IPS DF 4.7 (cell line): ENCODE results near the gene RNF111.
"Not testable (repeated sequence)": the region's sequence is repeated elsewhere in the genome, so short reads cannot be mapped to it uniquely, and the experiment has no call there.

ENCODE experiments used
- DNase-seq: peaks from one replicate; pipeline ENCODE4 v3.0.0-alpha.2; 2013; ENCODE audit warnings: low spot score; ENCODE audit errors: extremely low read depth

RNF111 gene

GRCh38 chr15:59053482-59053881 lies 66.0 kb downstream of the RNF111 start:
- DNase-seq = no peak

DNA sequence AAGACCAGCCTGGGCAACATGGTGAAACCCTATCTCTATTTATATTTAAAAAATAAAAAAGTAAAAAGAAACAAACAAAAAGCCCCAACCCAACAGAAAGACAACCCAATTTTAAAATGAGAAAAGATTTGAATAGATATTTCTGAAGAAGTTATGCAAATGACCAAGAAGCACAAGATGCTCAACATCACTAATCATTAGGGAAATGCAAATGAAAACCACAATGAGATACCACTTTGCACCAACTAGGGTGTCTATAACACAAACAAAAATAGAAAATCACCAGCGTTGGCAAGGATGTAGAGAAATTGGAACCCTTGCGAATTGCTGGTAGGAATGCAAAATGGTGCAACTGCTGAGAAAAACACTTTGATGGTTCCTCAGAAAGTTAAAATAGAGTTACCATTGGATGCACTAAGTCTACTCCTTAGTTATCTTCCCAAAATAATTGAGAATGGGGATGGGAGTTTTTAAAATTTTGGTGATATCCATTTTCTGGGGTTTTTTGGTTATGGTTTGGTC lies 71.7 kb downstream of the RNF111 start:
- DNase-seq = no peak

- no peak for DNase-seq
Observed at GRCh38 chr15:59060348-59060747, 72.9 kb downstream of the RNF111 start.

DNA sequence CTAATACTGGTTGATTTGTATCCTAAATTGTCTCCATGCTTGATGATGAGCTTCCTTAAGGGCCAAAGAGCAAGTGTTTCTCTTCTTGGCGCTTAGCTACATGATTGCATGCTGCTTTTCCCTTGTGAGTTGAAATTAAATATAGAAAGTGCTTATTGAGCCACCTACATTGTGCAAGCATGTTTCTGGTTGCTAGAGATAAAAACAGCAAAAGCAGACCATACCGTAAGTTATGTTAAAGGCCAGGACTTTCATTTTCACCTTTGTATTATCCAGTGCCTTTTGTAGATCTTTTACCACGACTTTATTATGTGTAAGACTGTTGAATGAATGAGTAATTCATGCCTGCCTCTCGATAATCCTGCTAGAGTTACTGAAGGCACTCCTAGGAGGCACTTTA lies 75.6 kb downstream of the RNF111 start:
- DNase-seq = no peak

DNA sequence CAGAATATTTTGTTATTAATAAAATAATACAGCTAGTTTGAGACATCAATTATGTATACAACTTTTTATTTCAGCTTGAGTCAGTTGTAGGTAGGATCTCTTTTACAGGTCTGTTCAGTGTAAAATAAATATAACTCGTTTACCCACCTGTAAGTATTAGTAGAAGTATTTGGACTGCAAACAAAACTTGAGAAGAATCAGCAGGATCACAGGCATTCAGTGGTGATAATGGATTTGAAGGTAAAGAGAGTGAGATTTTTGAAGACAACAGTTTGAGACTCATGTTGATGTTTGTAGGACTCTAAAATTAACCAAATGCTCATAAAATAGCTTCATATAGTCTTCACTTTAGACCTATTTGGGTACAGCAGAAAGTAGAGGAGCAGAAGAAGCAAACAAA lies 82.0 kb downstream of the RNF111 start:
- no peak for DNase-seq

DNA sequence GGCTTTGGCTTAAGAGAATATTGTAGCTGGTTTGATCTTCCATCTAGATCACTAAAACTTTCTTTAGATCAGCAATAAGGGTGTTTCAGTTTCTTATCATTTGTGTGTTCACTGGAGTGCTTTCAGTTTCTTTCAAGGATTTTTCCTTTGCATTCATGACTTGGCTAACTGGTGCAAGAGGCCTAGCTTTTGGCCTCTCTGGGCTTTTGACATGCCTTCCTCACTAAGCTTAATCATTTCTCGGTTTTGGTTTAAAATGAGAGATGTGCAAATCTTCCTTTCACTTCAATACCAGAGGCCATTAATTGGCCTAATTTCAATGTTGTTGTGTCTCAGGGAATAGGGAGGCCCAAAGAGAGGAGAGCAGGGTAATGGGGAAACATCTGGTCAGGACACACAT lies 87.1 kb downstream of the RNF111 start:
- DNase-seq = no peak

- no peak for DNase-seq
Observed at GRCh38 chr15:59087731-59088130, 100.3 kb downstream of the RNF111 start.

GRCh38 chr15:59094077-59094476 lies 106.6 kb downstream of the RNF111 start:
- no peak for DNase-seq

- no peak for DNase-seq
Observed at GRCh38 chr15:59096429-59096828, 109.0 kb downstream of the RNF111 start.

DNA sequence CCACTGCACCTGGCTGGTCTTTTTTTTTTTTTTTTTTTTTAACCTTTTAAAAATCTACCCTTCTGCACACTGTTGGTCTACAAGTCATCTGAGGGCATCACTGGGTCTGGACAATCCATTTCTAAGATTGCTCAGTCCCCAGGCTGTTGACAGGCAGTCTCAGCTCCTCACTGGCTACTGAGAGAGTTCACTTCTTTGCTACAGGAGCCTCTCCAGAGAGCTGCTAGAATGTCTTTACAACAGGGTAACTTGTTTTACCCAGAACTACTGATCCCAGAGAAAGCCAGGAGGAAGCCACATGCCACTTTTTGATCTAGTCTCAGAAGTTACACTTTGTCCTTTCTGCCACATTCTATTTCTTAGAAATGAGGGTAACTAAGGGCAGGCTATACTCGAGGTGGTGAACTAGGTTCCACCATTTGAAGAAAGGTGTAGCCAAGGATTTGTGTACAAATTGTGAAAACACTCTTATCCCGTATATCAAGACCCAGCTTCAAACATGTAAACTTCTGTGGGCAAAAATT lies 111.8 kb downstream of the RNF111 start:
- DNase-seq = no peak

GRCh38 chr15:59104602-59104911 lies 117.1 kb downstream of the RNF111 start:
- DNase-seq = no peak

DNA sequence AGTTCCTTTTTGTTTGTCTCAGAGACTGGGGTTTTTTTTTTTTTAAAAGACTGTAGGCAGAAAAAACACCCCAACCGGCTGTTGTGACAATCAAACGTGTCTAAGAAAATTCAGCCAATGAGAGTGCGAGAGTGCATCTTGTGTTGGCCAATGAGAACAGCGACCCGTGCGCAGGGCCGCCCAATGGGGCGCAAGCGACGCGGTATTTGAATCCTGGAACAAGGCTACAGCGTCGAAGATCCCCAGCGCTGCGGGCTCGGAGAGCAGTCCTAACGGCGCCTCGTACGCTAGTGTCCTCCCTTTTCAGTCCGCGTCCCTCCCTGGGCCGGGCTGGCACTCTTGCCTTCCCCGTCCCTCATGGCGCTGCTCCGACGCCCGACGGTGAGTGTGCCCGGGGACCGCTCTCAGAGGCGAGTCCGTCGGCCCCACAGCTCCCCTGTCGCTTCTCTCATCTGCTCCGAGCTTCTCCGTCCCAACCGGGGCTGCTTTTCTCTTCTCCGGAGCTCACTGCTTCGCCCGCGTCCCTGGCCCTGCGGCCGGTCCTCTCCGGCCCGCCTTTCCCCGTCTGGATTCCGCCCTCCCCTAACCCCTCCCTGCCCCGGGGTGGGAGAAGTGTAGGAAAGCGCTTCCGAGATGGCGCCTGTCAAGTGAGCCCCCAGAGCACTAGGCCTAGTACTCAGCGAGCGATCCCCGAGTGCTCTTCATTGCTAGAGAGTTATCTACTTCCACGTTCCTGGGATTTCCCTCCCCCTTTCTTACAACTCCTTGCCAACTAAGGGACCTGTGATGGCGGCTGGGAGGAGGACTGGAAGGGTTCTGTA lies 117.7 kb downstream of the RNF111 start, which contains the start of gene CCNB2:
Gene CCNB2 (plus strand): TSS at position 235 of the 821 bp plus-strand sequence. CDS start 123 bp downstream, at position 358.
- DNase-seq = peak; percentile 90

DNA sequence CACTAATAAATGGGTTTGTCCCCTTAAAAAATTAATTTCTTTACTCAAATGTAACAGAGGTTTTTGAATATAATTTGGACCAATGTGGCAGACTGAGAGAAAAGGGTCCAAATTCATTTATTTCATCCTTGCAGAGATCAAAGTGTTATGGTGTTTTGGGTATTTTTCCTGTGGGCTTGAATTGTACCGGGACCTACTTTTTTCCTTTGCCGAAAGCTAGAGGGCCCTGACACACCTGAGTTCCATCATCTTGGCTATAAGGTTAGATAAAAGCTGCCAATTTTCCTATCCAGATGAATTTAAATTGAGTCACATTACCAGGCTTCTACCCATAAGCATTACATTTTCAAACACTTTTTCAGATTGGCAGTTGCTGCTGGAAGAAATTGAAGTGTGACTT lies 118.4 kb downstream of the RNF111 start:
- DNase-seq = no peak

DNA sequence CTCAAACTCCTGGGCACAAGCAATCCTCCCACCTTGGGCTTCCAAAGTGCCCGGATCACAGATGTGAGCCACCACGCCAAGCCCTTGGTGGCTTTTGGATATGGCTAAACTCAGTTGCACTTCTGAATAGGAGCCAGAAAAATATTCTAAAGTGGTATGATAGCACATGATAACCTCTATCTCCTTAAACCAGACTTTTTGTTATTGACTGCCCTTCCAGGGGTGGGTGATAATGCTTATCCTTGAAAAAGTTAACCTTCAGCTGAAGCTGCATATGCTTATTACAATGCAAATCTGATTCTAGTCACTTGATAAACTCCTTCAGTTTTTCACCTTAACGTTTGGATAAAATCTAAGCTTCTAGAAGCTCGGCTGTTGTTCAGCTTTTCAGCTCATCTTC lies 123.8 kb downstream of the RNF111 start:
- DNase-seq = no peak

GRCh38 chr15:59115047-59115446 lies 127.6 kb downstream of the RNF111 start:
- DNase-seq = no peak

GRCh38 chr15:59116141-59116540 lies 128.7 kb downstream of the RNF111 start:
- DNase-seq = no peak

DNA sequence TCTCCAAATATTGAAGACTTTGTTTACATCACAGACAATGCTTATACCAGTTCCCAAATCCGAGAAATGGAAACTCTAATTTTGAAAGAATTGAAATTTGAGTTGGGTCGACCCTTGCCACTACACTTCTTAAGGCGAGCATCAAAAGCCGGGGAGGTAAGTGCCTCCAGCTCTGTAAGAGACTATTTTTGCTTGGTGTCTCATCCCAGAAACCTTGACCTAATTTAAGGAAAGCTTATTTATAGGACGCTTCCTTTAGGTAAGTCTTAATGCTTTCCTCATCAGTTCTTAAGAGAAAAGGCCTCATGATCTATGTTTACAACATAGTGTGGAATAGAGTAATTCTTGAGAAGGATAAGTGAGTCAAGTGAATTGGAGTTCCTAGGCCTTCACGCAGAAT lies 129.3 kb downstream of the RNF111 start:
- no peak for DNase-seq

GRCh38 chr15:59119625-59120024 lies 132.2 kb downstream of the RNF111 start:
- DNase-seq = no peak

GRCh38 chr15:59120937-59121336 lies 133.5 kb downstream of the RNF111 start:
- no peak for DNase-seq

DNA sequence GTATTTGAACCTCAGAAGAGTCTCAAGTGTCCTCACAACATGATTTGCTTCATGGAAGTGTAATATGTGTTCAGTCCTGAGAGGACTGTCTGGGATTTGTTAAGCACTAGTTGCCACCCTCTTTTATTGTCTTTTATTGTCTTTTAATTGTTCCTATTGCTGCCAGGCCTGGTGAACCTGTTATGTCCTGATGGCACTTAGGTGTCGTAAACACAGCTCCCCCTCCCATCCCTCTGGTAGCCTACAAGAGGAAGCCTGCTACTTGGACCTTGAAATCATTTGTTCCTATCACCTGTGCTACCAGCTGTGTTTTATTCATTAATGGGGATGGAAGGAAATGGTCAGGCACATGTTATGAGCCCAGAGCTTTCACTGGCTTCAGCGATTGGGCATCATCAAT lies 136.8 kb downstream of the RNF111 start:
- no peak for DNase-seq

GRCh38 chr15:59125683-59126082 lies 138.2 kb downstream of the RNF111 start:
- DNase-seq = not testable (repeated sequence)

DNA sequence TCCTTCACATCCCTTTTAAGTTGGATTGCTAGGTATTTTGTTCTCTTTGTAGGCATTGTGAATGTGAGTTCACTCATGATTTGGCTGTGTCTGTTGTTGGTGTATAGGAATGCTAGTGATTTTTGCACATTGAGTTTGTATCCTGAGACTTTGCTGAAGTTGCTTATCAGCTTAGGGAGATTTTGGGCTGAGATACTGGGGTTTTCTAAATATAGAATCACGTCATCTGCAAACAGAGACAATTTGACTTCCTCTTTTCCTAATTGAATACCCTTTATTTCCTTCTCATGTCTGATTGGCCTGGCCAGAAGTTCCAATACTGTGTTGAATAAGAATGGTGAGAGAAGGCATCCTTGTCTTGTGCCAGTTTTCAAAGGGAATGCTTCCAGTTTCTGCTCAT lies 139.8 kb downstream of the RNF111 start:
- not testable (repeated sequence) for DNase-seq

- no peak for DNase-seq
Observed at GRCh38 chr15:59131456-59131855, 144.0 kb downstream of the RNF111 start.
